IMR-90 (cell line): ENCODE results near the gene PIP5K1C. TPM values are rescaled to one million over a fixed set of nuclear protein-coding genes. Genes with fewer than 3 reads are reported as not detected.
A peak's percentile ranks its signal among the peaks of the same experiment; 100 is the strongest.

Experiments
- ATAC-seq: fragments of 200-7000 bp; cut with Tn5 transposase; 2 replicates; pipeline ENCODE4 v1.9.1; 2020; ENCODE audit warnings: low read depth, mild to moderate bottlenecking, moderate library complexity
- BruUV-seq: library from RNA; stranded (reverse); fragments of 400-500 nt; replicated peaks from 2 replicates; lab custom pipeline; 2021; lab: Mats Ljungman, UMichigan
- CTCF ChIA-PET: fragments of 300-600 bp; formaldehyde crosslinking; extraction: SDS; loops from one replicate; lab custom pipeline; 2021; ENCODE audit warnings: antibody characterized with exemption; lab: Yijun Ruan, JAX
- POLR2A ChIA-PET: fragments of 300-600 bp; sonication (Branson Sonifier 250); formaldehyde crosslinking; loops from one replicate; lab custom pipeline; 2022; ENCODE audit warnings: antibody characterized with exemption; ENCODE audit not compliant: unreplicated experiment; lab: Charles Lee
- DNase-seq: peaks from one replicate; pipeline ENCODE4 v3.0.0; 2013
- H2AFZ ChIP-seq: replicated peaks from 2 replicates; pipeline ENCODE3; 2013; ENCODE audit warnings: low read length, mild to moderate bottlenecking; ENCODE audit not compliant: poor library complexity
- H2AK5ac ChIP-seq: 2 replicates; pipeline ENCODE4 v1.6.1; 2013; ENCODE audit warnings: low read depth, low read length, inconsistent platforms
- H2AK9ac ChIP-seq: replicated peaks from 2 replicates; pipeline ENCODE3; 2013; ENCODE audit warnings: mild to moderate bottlenecking, low read depth, low read length, moderate library complexity; ENCODE audit not compliant: poor library complexity
- H2BK120ac ChIP-seq: 2 replicates; pipeline ENCODE4 v1.6.1; 2013; ENCODE audit warnings: low read depth, low read length, inconsistent platforms
- H2BK15ac ChIP-seq: 3 replicates; pipeline ENCODE4 v1.6.1; 2013; ENCODE audit warnings: low read depth, low read length, inconsistent platforms
- H2BK20ac ChIP-seq: 2 replicates; pipeline ENCODE4 v1.6.1; 2013; ENCODE audit warnings: low read depth, mild to moderate bottlenecking, inconsistent platforms, low read length, moderate library complexity
- H2BK5ac ChIP-seq: 2 replicates; pipeline ENCODE4 v1.6.1; 2013; ENCODE audit warnings: mild to moderate bottlenecking, low read depth, low read length, inconsistent platforms; ENCODE audit not compliant: poor library complexity, severe bottlenecking
- H3K14ac ChIP-seq: replicated peaks from 2 replicates; pipeline ENCODE4 v1.6.1; 2013; ENCODE audit warnings: low read depth, low read length, inconsistent platforms
- H3K18ac ChIP-seq: 2 replicates; pipeline ENCODE4 v1.6.1; 2013; ENCODE audit warnings: low read depth, low read length, control low read depth
- H3K23ac ChIP-seq: 2 replicates; pipeline ENCODE4 v1.6.1; 2013; ENCODE audit warnings: low read depth, low read length, inconsistent platforms
- H3K27ac ChIP-seq: 2 replicates; pipeline ENCODE4 v1.5.1; 2013; ENCODE audit warnings: mild to moderate bottlenecking, control low read depth, low read length; ENCODE audit not compliant: insufficient read depth
- H3K27me3 ChIP-seq: 2 replicates; pipeline ENCODE4 v1.6.1; 2013; ENCODE audit warnings: low read length; ENCODE audit not compliant: control insufficient read depth, insufficient read depth
- H3K36me3 ChIP-seq: 2 replicates; pipeline ENCODE4 v1.6.1; 2013; ENCODE audit warnings: low read length, mixed read lengths; ENCODE audit not compliant: control insufficient read depth, insufficient read depth
- H3K4ac ChIP-seq: 2 replicates; pipeline ENCODE4 v1.6.1; 2013; ENCODE audit warnings: low read depth, low read length, inconsistent platforms
- H3K4me1 ChIP-seq: 2 replicates; pipeline ENCODE4 v1.6.1; 2013; ENCODE audit warnings: low read length, mixed read lengths; ENCODE audit not compliant: control insufficient read depth, insufficient read depth
- H3K4me2 ChIP-seq: 2 replicates; pipeline ENCODE4 v1.6.1; 2013; ENCODE audit warnings: low read depth, mild to moderate bottlenecking, control low read depth, low read length, moderate library complexity
- H3K4me3 ChIP-seq: 2 replicates; pipeline ENCODE4 v1.5.1; 2013; ENCODE audit warnings: low read depth, mild to moderate bottlenecking, control low read depth, low read length, moderate library complexity; ENCODE audit not compliant: insufficient read depth
- H3K56ac ChIP-seq: 2 replicates; pipeline ENCODE4 v1.6.1; 2013; ENCODE audit warnings: low read length, inconsistent platforms; ENCODE audit not compliant: insufficient read depth; ENCODE audit errors: extremely low read depth
- H3K79me1 ChIP-seq, 2 experiments: 2 replicates each; pipeline ENCODE4 v1.6.1; 2013; ENCODE audit warnings: low read length in 2 of 2, inconsistent platforms in 1 of 2, low read depth in 1 of 2
- H3K9ac ChIP-seq: 2 replicates; pipeline ENCODE4 v1.6.1; 2013; ENCODE audit warnings: low read depth, low read length, control low read depth
- H3K9me1 ChIP-seq: 2 replicates; pipeline ENCODE4 v1.6.1; 2013; ENCODE audit warnings: low read length, inconsistent platforms; ENCODE audit not compliant: insufficient read depth
- H3K9me3 ChIP-seq: 2 replicates; pipeline ENCODE4 v1.6.1; 2013; ENCODE audit warnings: low read length; ENCODE audit not compliant: control insufficient read depth, insufficient read depth
- H4K20me1 ChIP-seq: 2 replicates; pipeline ENCODE4 v1.6.1; 2013; ENCODE audit warnings: low read length, inconsistent platforms; ENCODE audit not compliant: insufficient read depth
- H4K5ac ChIP-seq: 2 replicates; pipeline ENCODE4 v1.6.1; 2013; ENCODE audit warnings: mild to moderate bottlenecking, low read depth, low read length, control low read depth
- H4K8ac ChIP-seq, 2 experiments: 2 replicates each; pipeline ENCODE4 v1.6.1; 2013; ENCODE audit warnings: low read depth in 2 of 2, low read length in 2 of 2, control low read depth in 1 of 2, inconsistent platforms in 1 of 2
- H4K91ac ChIP-seq: 2 replicates; pipeline ENCODE4 v1.6.1; 2013; ENCODE audit warnings: low read depth, low read length, inconsistent platforms; ENCODE audit not compliant: insufficient read depth
- BHLHE40 ChIP-seq: fragments of 150-350 bp; IDR thresholded peaks from 2 replicates; pipeline ENCODE4 v1.6.1; 2016; ENCODE audit warnings: mild to moderate bottlenecking, low read depth, low read length
- CEBPB ChIP-seq: IDR thresholded peaks from 2 replicates; pipeline ENCODE4 v1.6.1; 2012; ENCODE audit warnings: low read depth, low read length, improper control_type of control experiment
- CHD1 ChIP-seq: IDR thresholded peaks from 2 replicates; pipeline ENCODE4 v1.6.1; 2012; ENCODE audit warnings: low read depth, low read length, improper control_type of control experiment
- CTCF ChIP-seq: conservative IDR thresholded peaks from 2 replicates; pipeline ENCODE4 v1.5.1; 2012; ENCODE audit warnings: mild to moderate bottlenecking, low read depth, low read length, improper control_type of control experiment
- FOS ChIP-seq: fragments of 150-350 bp; IDR thresholded peaks from 2 replicates; pipeline ENCODE4 v1.6.1; 2016; ENCODE audit warnings: low read depth, low read length
- MAFK ChIP-seq: IDR thresholded peaks from 2 replicates; pipeline ENCODE4 v1.6.1; 2012; ENCODE audit warnings: low read depth, low read length, improper control_type of control experiment
- MAZ ChIP-seq: IDR thresholded peaks from 2 replicates; pipeline ENCODE4 v1.6.1; 2012; ENCODE audit warnings: low read depth, mild to moderate bottlenecking, low read length, improper control_type of control experiment, moderate library complexity, borderline replicate concordance
- MXI1 ChIP-seq: IDR thresholded peaks from 2 replicates; pipeline ENCODE4 v1.6.1; 2012; ENCODE audit warnings: low read depth, mild to moderate bottlenecking, low read length, moderate library complexity, borderline replicate concordance
- NFE2L2 ChIP-seq: fragments of 150-350 bp; IDR thresholded peaks from 2 replicates; pipeline ENCODE4 v1.6.1; 2016; ENCODE audit warnings: low read depth, mild to moderate bottlenecking, low read length
- POLR2A ChIP-seq: IDR thresholded peaks from 2 replicates; pipeline ENCODE4 v1.6.1; 2012; ENCODE audit warnings: mild to moderate bottlenecking, low read depth, low read length
- RAD21 ChIP-seq: IDR thresholded peaks from 2 replicates; pipeline ENCODE4 v1.6.1; 2012; ENCODE audit warnings: low read length, improper control_type of control experiment
- RCOR1 ChIP-seq: IDR thresholded peaks from 2 replicates; pipeline ENCODE4 v1.6.1; 2012; ENCODE audit warnings: mild to moderate bottlenecking, low read length, improper control_type of control experiment; ENCODE audit not compliant: insufficient replicate concordance
- RFX5 ChIP-seq: IDR thresholded peaks from 2 replicates; pipeline ENCODE4 v1.8.0; 2012; ENCODE audit warnings: low read depth, mild to moderate bottlenecking, low read length, moderate library complexity
- SMC3 ChIP-seq: fragments of 150-350 bp; IDR thresholded peaks from 2 replicates; pipeline ENCODE4 v1.6.1; 2016; ENCODE audit warnings: low read depth, mild to moderate bottlenecking, antibody characterized with exemption, low read length, moderate library complexity
- WGBS, 2 experiments: methylation state at CpG; one replicate each; pipeline versions ENCODE4 v1.1.5 to v1.1.7; 2013; ENCODE audit warnings: missing lambda C conversion rate in 2 of 2; ENCODE audit not compliant: insufficient read length in 1 of 2; ENCODE audit errors: extremely low coverage in 2 of 2; 5-methylcytosine and 5-hydroxymethylcytosine counted together
- dilution Hi-C: fragments of 300-500 bp; cut with HindIII; formaldehyde crosslinking; loops from one replicate; pipeline ENCODE4 v1.14.3; 2018; ENCODE audit warnings: low sequenced_read_pairs; ENCODE audit not compliant: unreplicated experiment
- in situ Hi-C: fragments of 300-500 bp; cut with MboI; formaldehyde crosslinking; loops from 3 replicates; pipeline ENCODE4 v1.14.3; 2019; ENCODE audit warnings: low sequenced_read_pairs, inconsistent platforms, mixed read lengths
- intact Hi-C: fragments of 100-400 bp; cut with micrococcal nuclease; formaldehyde crosslinking; loops from 2 replicates; pipeline ENCODE4 v1.10.0; 2022
- polyA plus RNA-seq, 3 experiments: library from polyadenylated mRNA; depleted of rRNA; stranded (reverse); fragments of >200 nt; gene quantifications; 2 replicates each; pipeline ENCODE4 v1.2.3, GENCODE V29; 2012; ENCODE audit warnings: low replicate concordance in 1 of 3
- total RNA-seq: library from RNA; depleted of rRNA; stranded (reverse); fragments of >200 nt; gene quantifications from 2 replicates; pipeline ENCODE4 v1.2.3, GENCODE V29; 2012
- TF ChIP-seq, protein P1 (sequence below): fragments of 150-350 bp; IDR thresholded peaks from 2 replicates; pipeline ENCODE4 v1.6.1; 2017; ENCODE audit warnings: mild to moderate bottlenecking, antibody characterized with exemption, low read length, low read depth
- TF ChIP-seq, protein P2 (sequence below): fragments of 150-350 bp; IDR thresholded peaks from 2 replicates; pipeline ENCODE4 v1.6.1; 2016; ENCODE audit warnings: low read depth, mild to moderate bottlenecking, low read length, moderate library complexity, borderline replicate concordance

PIP5K1C gene
- total and polyA plus RNA-seq, 2 of the 4 experiments (the other 2 are of a cell fraction), result 13.6 to 23.3 TPM

DNA sequence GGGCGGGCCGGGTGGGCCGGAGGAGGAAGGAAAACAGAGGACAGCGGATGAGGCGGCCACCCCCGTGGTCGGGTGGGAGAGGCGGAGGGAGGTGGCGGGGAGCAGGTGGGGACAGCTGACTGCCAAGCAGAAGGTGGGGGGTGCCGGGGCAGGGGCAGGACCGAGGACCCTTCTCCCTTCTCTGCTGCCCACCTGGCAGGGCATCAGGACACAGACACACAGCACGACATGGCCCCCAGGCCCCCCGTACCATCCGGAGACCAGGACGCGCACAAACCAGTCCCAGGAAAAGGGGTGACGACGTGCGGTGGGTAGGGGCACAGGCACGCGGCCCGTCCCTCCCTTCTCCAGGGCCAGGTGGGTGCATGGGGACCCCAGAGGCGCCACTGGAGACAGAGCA lies 62.6 kb downstream of the PIP5K1C start:
- no TSS peak for BruUV-seq
- no peak overlapping the region for H3K56ac ChIP-seq
- no peak for TF ChIP-seq BHLHE40
- TF ChIP-seq RCOR1, result no peak
- no peak for TF ChIP-seq CEBPB
- no peak for TF ChIP-seq MXI1
- TF ChIP-seq POLR2A, result no peak
- no peak for TF ChIP-seq NFE2L2
- TF ChIP-seq RAD21, result no peak
- no peak for TF ChIP-seq SMC3
- no peak for TF ChIP-seq MAZ
- TF ChIP-seq, protein P1, sequence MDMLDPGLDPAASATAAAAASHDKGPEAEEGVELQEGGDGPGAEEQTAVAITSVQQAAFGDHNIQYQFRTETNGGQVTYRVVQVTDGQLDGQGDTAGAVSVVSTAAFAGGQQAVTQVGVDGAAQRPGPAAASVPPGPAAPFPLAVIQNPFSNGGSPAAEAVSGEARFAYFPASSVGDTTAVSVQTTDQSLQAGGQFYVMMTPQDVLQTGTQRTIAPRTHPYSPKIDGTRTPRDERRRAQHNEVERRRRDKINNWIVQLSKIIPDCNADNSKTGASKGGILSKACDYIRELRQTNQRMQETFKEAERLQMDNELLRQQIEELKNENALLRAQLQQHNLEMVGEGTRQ, result no peak
- no peak for TF ChIP-seq CTCF
- TF ChIP-seq, protein P2, sequence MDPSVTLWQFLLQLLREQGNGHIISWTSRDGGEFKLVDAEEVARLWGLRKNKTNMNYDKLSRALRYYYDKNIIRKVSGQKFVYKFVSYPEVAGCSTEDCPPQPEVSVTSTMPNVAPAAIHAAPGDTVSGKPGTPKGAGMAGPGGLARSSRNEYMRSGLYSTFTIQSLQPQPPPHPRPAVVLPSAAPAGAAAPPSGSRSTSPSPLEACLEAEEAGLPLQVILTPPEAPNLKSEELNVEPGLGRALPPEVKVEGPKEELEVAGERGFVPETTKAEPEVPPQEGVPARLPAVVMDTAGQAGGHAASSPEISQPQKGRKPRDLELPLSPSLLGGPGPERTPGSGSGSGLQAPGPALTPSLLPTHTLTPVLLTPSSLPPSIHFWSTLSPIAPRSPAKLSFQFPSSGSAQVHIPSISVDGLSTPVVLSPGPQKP, result no peak
- no peak for TF ChIP-seq CHD1
- no peak for TF ChIP-seq RFX5
- no peak for TF ChIP-seq FOS
- TF ChIP-seq MAFK, result no peak
- H2AK9ac ChIP-seq, result peak overlapping the region; percentile 42
- in situ Hi-C loops (no loop called here), dilution Hi-C loops (no loop called here), intact Hi-C loops (no loop called here)
- no peak overlapping the region for H2AK5ac ChIP-seq
- no peak overlapping the region for H3K14ac ChIP-seq
- no peak overlapping the region for H2BK20ac ChIP-seq
- no peak overlapping the region for H3K23ac ChIP-seq
- no peak overlapping the region for H4K8ac ChIP-seq
- no peak overlapping the region for H3K4me3 ChIP-seq
- H3K4ac ChIP-seq, result no peak overlapping the region
- H3K18ac ChIP-seq, result no peak overlapping the region
- no peak overlapping the region for H4K5ac ChIP-seq
- H3K9me1 ChIP-seq, result no peaks in the 10 kb centered on the region
- ATAC-seq, result no peak
- DNase-seq, result no peak
- H2BK15ac ChIP-seq, result no peak overlapping the region
- H3K27me3 ChIP-seq, result no peaks in the 10 kb centered on the region
- no peak overlapping the region for H4K91ac ChIP-seq
- WGBS, 2 experiments, result 96% methylated on average over 9 of the region's 23 CpGs; no CpG with 5 or more reads in 1 of the 2 experiments
- no peaks in the 10 kb centered on the region; the same call in 1 of the 2 replicates for H4K20me1 ChIP-seq
- H3K9ac ChIP-seq, result no peak overlapping the region
- ChIA-PET POLR2A (no interaction called here), CTCF (no interaction called here)
- no peak overlapping the region for H2BK5ac ChIP-seq
- H3K4me2 ChIP-seq, result no peak overlapping the region
- H3K9me3 ChIP-seq, result no peaks in the 10 kb centered on the region
- no peaks in the 10 kb centered on the region; a peak in 1 of 4 replicates for H3K79me1 ChIP-seq
- H3K4me1 ChIP-seq, result no peaks in the 10 kb centered on the region
- no peak overlapping the region for H3K27ac ChIP-seq
- H2AFZ ChIP-seq, result no peak overlapping the region
- peaks cover 35% of the 10 kb centered on the region for H3K36me3 ChIP-seq
- no peak overlapping the region for H2BK120ac ChIP-seq
